ENCODE data around the gene DOK5. TPM values are rescaled to one million over a fixed set of nuclear protein-coding genes. Genes with fewer than 3 reads are reported as not detected.

DOK5 gene
- total RNA-seq, 2 experiments from 2014 or later, result not detected

- H3K9me3 ChIP-seq (ENCODE audit: low read length), result no peaks in the 10 kb centered on the region
- BruUV-seq (replicated peaks), result no TSS peak
- ChIA-PET CTCF (ENCODE audit: unreplicated experiment) (no interaction called here), POLR2A (interaction anchor here (0.7 kb wide), 1 partner anchor 1644 kb away, joined by 3 read pairs; no protein-coding TSS in a partner anchor)
- no peak overlapping the region for H3K27ac ChIP-seq (ENCODE audit: low read depth, low read length, poor library complexity, severe bottlenecking)
- no peak overlapping the region for H2AFZ ChIP-seq (ENCODE audit: low read length)
- H3K4me1 ChIP-seq (ENCODE audit: insufficient read depth, low read length, poor library complexity, severe bottlenecking), result no peaks in the 10 kb centered on the region
- no peaks in the 10 kb centered on the region for H3K79me2 ChIP-seq (ENCODE audit: insufficient read depth, low read depth, low read length)
- H4K20me1 ChIP-seq (ENCODE audit: insufficient read depth, low read length), result no peaks in the 10 kb centered on the region
- no peak overlapping the region for H3K4me3 ChIP-seq (ENCODE audit: low read depth, low read length, poor library complexity, severe bottlenecking)
- no peak for TF ChIP-seq EZH2phosphoT487 (IDR thresholded peaks at IDR 0.05; ENCODE audit: borderline replicate concordance, low read depth, low read length)
- no peak for TF ChIP-seq CTCF (conservative IDR thresholded peaks at IDR 0.05; ENCODE audit: low read length)
- no peaks in the 10 kb centered on the region for H3K36me3 ChIP-seq (ENCODE audit: insufficient read depth, low read length)
- H3K9me2 ChIP-seq (ENCODE audit: insufficient read depth, low read length), result no peaks in the 10 kb centered on the region
- no peak overlapping the region for H3K4me2 ChIP-seq (ENCODE audit: low read length)
- intact Hi-C loops (cut with micrococcal nuclease; ENCODE audit: unreplicated experiment), result no loop called here
- DNase-seq (ENCODE audit: low spot score), result no peak
Measured at GRCh38 chr20:54464003-54464402, 11.4 kb upstream of the DOK5 start.

GRCh38 chr20:54466127-54466526, 9.3 kb upstream of the DOK5 start:
- Histone ChIP-seq H3K4me3 (ENCODE audit: low read depth, low read length, poor library complexity, severe bottlenecking) (no peak overlapping the region), H3K27ac (ENCODE audit: low read depth, low read length, poor library complexity, severe bottlenecking) (no peak overlapping the region), H2AFZ (ENCODE audit: low read length) (no peak overlapping the region), H3K36me3 (ENCODE audit: insufficient read depth, low read length) (no peaks in the 10 kb centered on the region), H4K20me1 (ENCODE audit: insufficient read depth, low read length) (no peaks in the 10 kb centered on the region), H3K9me2 (ENCODE audit: insufficient read depth, low read length) (no peaks in the 10 kb centered on the region), H3K9me3 (ENCODE audit: low read length) (no peaks in the 10 kb centered on the region), H3K4me1 (ENCODE audit: insufficient read depth, low read length, poor library complexity, severe bottlenecking) (no peaks in the 10 kb centered on the region), H3K4me2 (ENCODE audit: low read length) (no peak overlapping the region), H3K79me2 (ENCODE audit: insufficient read depth, low read depth, low read length) (no peaks in the 10 kb centered on the region)
- no TSS peak for BruUV-seq (replicated peaks)
- ChIA-PET CTCF (ENCODE audit: unreplicated experiment) (no interaction called here), POLR2A (interaction anchor here (1.0 kb wide), 1 partner anchor 231 kb away, joined by 4 read pairs; no protein-coding TSS in a partner anchor)
- TF ChIP-seq EZH2phosphoT487 (IDR thresholded peaks at IDR 0.05; ENCODE audit: borderline replicate concordance, low read depth, low read length) (no peak), CTCF (conservative IDR thresholded peaks at IDR 0.05; ENCODE audit: low read length) (no peak)
- intact Hi-C loops (cut with micrococcal nuclease; ENCODE audit: unreplicated experiment), result no loop called here
- DNase-seq (ENCODE audit: low spot score), result no peak

- H4K20me1 ChIP-seq (ENCODE audit: insufficient read depth, low read length), result no peaks in the 10 kb centered on the region
- H3K4me1 ChIP-seq (ENCODE audit: insufficient read depth, low read length, poor library complexity, severe bottlenecking), result no peaks in the 10 kb centered on the region
- H3K9me2 ChIP-seq (ENCODE audit: insufficient read depth, low read length), result no peaks in the 10 kb centered on the region
- intact Hi-C loops (cut with micrococcal nuclease; ENCODE audit: unreplicated experiment), result no loop called here
- no peak overlapping the region for H3K27ac ChIP-seq (ENCODE audit: low read depth, low read length, poor library complexity, severe bottlenecking)
- H3K9me3 ChIP-seq (ENCODE audit: low read length), result no peaks in the 10 kb centered on the region
- BruUV-seq (replicated peaks), result no TSS peak
- H3K79me2 ChIP-seq (ENCODE audit: insufficient read depth, low read depth, low read length), result no peaks in the 10 kb centered on the region
- no peak for TF ChIP-seq EZH2phosphoT487 (IDR thresholded peaks at IDR 0.05; ENCODE audit: borderline replicate concordance, low read depth, low read length)
- TF ChIP-seq CTCF (conservative IDR thresholded peaks at IDR 0.05; ENCODE audit: low read length), result no peak
- no peak for DNase-seq (ENCODE audit: low spot score)
- no peak overlapping the region for H3K4me3 ChIP-seq (ENCODE audit: low read depth, low read length, poor library complexity, severe bottlenecking)
- no peak overlapping the region for H2AFZ ChIP-seq (ENCODE audit: low read length)
- no peak overlapping the region for H3K4me2 ChIP-seq (ENCODE audit: low read length)
- ChIA-PET POLR2A (no interaction called here), CTCF (ENCODE audit: unreplicated experiment) (no interaction called here)
- no peaks in the 10 kb centered on the region for H3K36me3 ChIP-seq (ENCODE audit: insufficient read depth, low read length)
Measured at GRCh38 chr20:54467622-54468021, 7.8 kb upstream of the DOK5 start.

All from OCI-LY7 (cell line).